ENCODE data around the gene FAM3C.

The FAM3C gene

GRCh38 chr7:121376979-121377378 is 19.1 kb downstream of the FAM3C start:
- no peak for DNase-seq

GRCh38 chr7:121373177-121373576 is 22.9 kb downstream of the FAM3C start:
- DNase-seq = no peak

GRCh38 chr7:121372376-121373010 is 23.6 kb downstream of the FAM3C start:
- no peak for DNase-seq

- no peak for DNase-seq
Measured at GRCh38 chr7:121371883-121372282, 24.2 kb downstream of the FAM3C start.

GRCh38 chr7:121371367-121371766 is 24.7 kb downstream of the FAM3C start:
- no peak for DNase-seq

GRCh38 chr7:121369462-121369861 is 26.6 kb downstream of the FAM3C start:
- no peak for DNase-seq

GRCh38 chr7:121366852-121367431 is 29.2 kb downstream of the FAM3C start:
- DNase-seq = peak; percentile 31

- no peak for DNase-seq
Measured at GRCh38 chr7:121360564-121360963, 35.5 kb downstream of the FAM3C start.

GRCh38 chr7:121355574-121355973 is 40.5 kb downstream of the FAM3C start:
- DNase-seq = no peak

GRCh38 chr7:121352323-121352722 is 43.8 kb downstream of the FAM3C start:
- no peak for DNase-seq

GRCh38 chr7:121351682-121352081 is 44.4 kb downstream of the FAM3C start:
- no peak for DNase-seq

GRCh38 chr7:121344497-121344896 is 51.6 kb downstream of the FAM3C start:
- no peak for DNase-seq

GRCh38 chr7:121344093-121344492 is 52.0 kb downstream of the FAM3C start:
- DNase-seq = no peak

- no peak for DNase-seq
Measured at GRCh38 chr7:121343302-121343701, 52.8 kb downstream of the FAM3C start.

GRCh38 chr7:121342631-121343030 is 53.5 kb downstream of the FAM3C start:
- no peak for DNase-seq

- no peak for DNase-seq
Measured at GRCh38 chr7:121341933-121342332, 54.2 kb downstream of the FAM3C start.

GRCh38 chr7:121339082-121339481 is 57.0 kb downstream of the FAM3C start:
- no peak for DNase-seq

GRCh38 chr7:121337398-121337797 is 58.7 kb downstream of the FAM3C start:
- DNase-seq = no peak

GRCh38 chr7:121336579-121336978 is 59.5 kb downstream of the FAM3C start:
- DNase-seq = no peak

- DNase-seq = no peak
Measured at GRCh38 chr7:121334875-121335648, 61.0 kb downstream of the FAM3C start.

GRCh38 chr7:121334376-121334775 is 61.7 kb downstream of the FAM3C start:
- DNase-seq = no peak

GRCh38 chr7:121331574-121331973 is 64.5 kb downstream of the FAM3C start:
- no peak for DNase-seq

GRCh38 chr7:121331048-121331447 is 65.1 kb downstream of the FAM3C start:
- no peak for DNase-seq
